Retinal pigment epithelial cell (primary cell): ENCODE data around the gene PDCD1.

Source experiments
- DNase-seq: peaks from one replicate; pipeline ENCODE4 v3.0.0-alpha.2; 2010; ENCODE audit warnings: low read depth
- H3K4me3 ChIP-seq: 2 replicates; pipeline ENCODE4 v1.5.1; 2011; ENCODE audit warnings: mild to moderate bottlenecking, low read length, control low read depth, moderate library complexity
- CTCF ChIP-seq: conservative IDR thresholded peaks from 2 replicates; pipeline ENCODE4 v1.5.1; 2011; ENCODE audit warnings: low read depth, low read length, control low read depth, inconsistent platforms

The PDCD1 gene

GRCh38 chr2:241860184-241861078, 1.7 kb upstream of the PDCD1 start:
- no peak for DNase-seq
- TF ChIP-seq CTCF, result no peak
- no peak overlapping the region for H3K4me3 ChIP-seq

- no peak overlapping the region for H3K4me3 ChIP-seq
Observed at GRCh38 chr2:241859436-241860183, 916 bp upstream of the PDCD1 start.

GRCh38 chr2:241859017-241859435, 332 bp upstream of the PDCD1 start:
- DNase-seq, result no peak
- no peak overlapping the region for H3K4me3 ChIP-seq
- no peak for TF ChIP-seq CTCF

More at GRCh38 chr2:241859436-241860183, 916 bp upstream of the PDCD1 start:
- no peak for DNase-seq
- no peak for TF ChIP-seq CTCF

GRCh38 chr2:241857572-241858121, 1.0 kb downstream of the PDCD1 start:
- DNase-seq, result no peak
- H3K4me3 ChIP-seq, result no peak overlapping the region
- TF ChIP-seq CTCF, result no peak

GRCh38 chr2:241857041-241857541, 1.6 kb downstream of the PDCD1 start:
- DNase-seq, result no peak
- no peak overlapping the region for H3K4me3 ChIP-seq
- TF ChIP-seq CTCF, result no peak

- H3K4me3 ChIP-seq, result no peak overlapping the region
- TF ChIP-seq CTCF, result no peak
- DNase-seq, result no peak
Observed at GRCh38 chr2:241855888-241856422, 2.7 kb downstream of the PDCD1 start.
